ENCODE results near the gene TMEM51. TPM values are rescaled to one million over a fixed set of nuclear protein-coding genes. Genes with fewer than 3 reads are reported as not detected.
A peak's percentile ranks its signal among the peaks of the same experiment; 100 is the strongest.

The TMEM51 gene
- total RNA-seq, 3 donors from 2014 or later, result 1.6 to 26.3 (median 10.8) TPM

DNA sequence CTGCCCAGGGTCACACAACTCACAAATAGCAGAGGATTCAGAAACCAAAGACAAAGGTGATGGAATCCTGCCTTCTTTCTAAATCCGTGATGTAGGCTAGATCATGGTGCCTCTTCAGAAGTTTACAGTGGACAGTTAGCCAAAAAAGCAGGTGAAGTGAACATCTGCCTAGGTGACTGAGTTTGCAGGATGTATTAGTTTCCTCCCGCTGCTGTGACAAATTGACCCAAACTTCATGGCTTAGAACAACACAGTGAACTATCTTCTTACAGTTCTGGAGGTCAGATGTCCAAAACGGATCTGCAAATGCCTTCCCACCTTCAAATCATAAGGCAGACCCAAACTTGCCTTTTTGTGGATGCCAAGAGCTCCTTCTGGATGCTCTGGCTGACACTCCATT is 3.2 kb upstream of the TMEM51 start:
- no peaks in the 10 kb centered on the region for H3K9me3 ChIP-seq
- H3K4me3 ChIP-seq, result no peak overlapping the region
- H3K36me3 ChIP-seq, result no peaks in the 10 kb centered on the region
- H3K27ac ChIP-seq, result no peak overlapping the region
- TF ChIP-seq POLR2A (IDR thresholded peaks at IDR 0.05), result no peak
- no peak for TF ChIP-seq POLR2AphosphoS5 (IDR thresholded peaks at IDR 0.05)
- TF ChIP-seq, protein P1, sequence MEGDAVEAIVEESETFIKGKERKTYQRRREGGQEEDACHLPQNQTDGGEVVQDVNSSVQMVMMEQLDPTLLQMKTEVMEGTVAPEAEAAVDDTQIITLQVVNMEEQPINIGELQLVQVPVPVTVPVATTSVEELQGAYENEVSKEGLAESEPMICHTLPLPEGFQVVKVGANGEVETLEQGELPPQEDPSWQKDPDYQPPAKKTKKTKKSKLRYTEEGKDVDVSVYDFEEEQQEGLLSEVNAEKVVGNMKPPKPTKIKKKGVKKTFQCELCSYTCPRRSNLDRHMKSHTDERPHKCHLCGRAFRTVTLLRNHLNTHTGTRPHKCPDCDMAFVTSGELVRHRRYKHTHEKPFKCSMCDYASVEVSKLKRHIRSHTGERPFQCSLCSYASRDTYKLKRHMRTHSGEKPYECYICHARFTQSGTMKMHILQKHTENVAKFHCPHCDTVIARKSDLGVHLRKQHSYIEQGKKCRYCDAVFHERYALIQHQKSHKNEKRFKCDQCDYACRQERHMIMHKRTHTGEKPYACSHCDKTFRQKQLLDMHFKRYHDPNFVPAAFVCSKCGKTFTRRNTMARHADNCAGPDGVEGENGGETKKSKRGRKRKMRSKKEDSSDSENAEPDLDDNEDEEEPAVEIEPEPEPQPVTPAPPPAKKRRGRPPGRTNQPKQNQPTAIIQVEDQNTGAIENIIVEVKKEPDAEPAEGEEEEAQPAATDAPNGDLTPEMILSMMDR (IDR thresholded peaks at IDR 0.05), result no peak
- no peaks in the 10 kb centered on the region for H3K27me3 ChIP-seq
- intact Hi-C loops (cut with DNase I; ENCODE audit: low total_unique reads), result no loop called here
- no peaks in the 10 kb centered on the region for H3K4me1 ChIP-seq
- DNase-seq (ENCODE audit: low spot score in 2 of 2), result no peak

DNA sequence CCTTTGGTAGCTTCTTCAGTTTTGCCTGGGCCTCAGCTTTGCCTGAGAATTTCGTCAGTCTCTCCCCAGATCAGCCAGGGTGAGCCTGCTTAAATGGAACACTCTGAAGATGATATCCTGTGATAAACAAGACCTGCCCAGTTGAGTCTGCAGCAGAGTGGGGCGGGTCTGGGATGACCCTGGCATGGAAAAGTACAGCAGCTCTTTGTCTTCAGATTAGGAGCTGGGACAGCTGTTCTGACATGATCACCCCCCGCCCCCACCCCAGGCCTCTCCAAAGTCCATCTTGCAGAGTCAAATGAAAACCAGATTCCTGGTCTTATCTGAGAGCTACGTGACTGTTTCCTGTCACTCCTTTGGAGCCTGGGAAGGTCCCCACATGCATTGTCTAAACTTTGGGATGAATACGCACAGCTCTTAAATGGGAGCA is 2.2 kb upstream of the TMEM51 start:
- no peak for DNase-seq (ENCODE audit: low spot score in 2 of 2)
- intact Hi-C loops (cut with DNase I; ENCODE audit: low total_unique reads), result no loop called here
- Histone ChIP-seq H3K9me3 (no peaks in the 10 kb centered on the region), H3K27ac (peak overlapping the region in 1 of 2 donors; percentile 91), H3K36me3 (no peaks in the 10 kb centered on the region), H3K4me1 (no peaks in the 10 kb centered on the region), H3K4me3 (no peak overlapping the region), H3K27me3 (no peaks in the 10 kb centered on the region)
- TF ChIP-seq, protein P1 (IDR thresholded peaks at IDR 0.05), result no peak
- TF ChIP-seq POLR2AphosphoS5 (IDR thresholded peaks at IDR 0.05), result no peak
- no peak for TF ChIP-seq POLR2A (IDR thresholded peaks at IDR 0.05)

DNA sequence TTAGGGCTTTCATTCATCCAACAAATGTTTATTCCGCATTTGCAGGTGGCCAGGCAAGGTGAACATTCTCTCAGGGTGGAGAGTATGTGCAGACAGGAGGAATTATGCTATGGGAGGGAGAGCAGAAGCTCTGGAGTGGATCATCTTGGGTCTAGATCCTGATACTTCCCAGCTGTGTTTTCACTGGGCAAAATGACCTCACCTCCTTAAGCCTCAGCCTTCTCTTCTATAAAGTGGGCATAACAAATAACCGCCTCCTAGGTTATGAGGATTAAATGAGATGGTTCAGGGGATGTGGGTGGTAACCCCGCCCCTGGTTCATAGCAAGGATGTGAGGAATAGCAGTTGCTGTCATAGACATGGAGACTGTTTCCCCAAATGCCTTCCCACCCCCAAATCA is 1.7 kb upstream of the TMEM51 start:
- DNase-seq (ENCODE audit: low spot score in 2 of 2), result no peak
- no peaks in the 10 kb centered on the region for H3K36me3 ChIP-seq
- peak overlapping the region; percentile 91 to 93 for H3K27ac ChIP-seq
- no peaks in the 10 kb centered on the region for H3K27me3 ChIP-seq
- H3K9me3 ChIP-seq, result no peaks in the 10 kb centered on the region
- H3K4me1 ChIP-seq, result no peaks in the 10 kb centered on the region
- no peak for TF ChIP-seq POLR2A (IDR thresholded peaks at IDR 0.05)
- TF ChIP-seq POLR2AphosphoS5 (IDR thresholded peaks at IDR 0.05), result no peak
- TF ChIP-seq, protein P1 (IDR thresholded peaks at IDR 0.05), result no peak
- H3K4me3 ChIP-seq, result peak overlapping the region in 2 of 3 donors; percentile 85 to 96
- intact Hi-C loops (cut with DNase I; ENCODE audit: low total_unique reads), result loop anchor here (2.0 kb wide), 1 partner anchor 53 kb away; no protein-coding TSS in a partner anchor

DNA sequence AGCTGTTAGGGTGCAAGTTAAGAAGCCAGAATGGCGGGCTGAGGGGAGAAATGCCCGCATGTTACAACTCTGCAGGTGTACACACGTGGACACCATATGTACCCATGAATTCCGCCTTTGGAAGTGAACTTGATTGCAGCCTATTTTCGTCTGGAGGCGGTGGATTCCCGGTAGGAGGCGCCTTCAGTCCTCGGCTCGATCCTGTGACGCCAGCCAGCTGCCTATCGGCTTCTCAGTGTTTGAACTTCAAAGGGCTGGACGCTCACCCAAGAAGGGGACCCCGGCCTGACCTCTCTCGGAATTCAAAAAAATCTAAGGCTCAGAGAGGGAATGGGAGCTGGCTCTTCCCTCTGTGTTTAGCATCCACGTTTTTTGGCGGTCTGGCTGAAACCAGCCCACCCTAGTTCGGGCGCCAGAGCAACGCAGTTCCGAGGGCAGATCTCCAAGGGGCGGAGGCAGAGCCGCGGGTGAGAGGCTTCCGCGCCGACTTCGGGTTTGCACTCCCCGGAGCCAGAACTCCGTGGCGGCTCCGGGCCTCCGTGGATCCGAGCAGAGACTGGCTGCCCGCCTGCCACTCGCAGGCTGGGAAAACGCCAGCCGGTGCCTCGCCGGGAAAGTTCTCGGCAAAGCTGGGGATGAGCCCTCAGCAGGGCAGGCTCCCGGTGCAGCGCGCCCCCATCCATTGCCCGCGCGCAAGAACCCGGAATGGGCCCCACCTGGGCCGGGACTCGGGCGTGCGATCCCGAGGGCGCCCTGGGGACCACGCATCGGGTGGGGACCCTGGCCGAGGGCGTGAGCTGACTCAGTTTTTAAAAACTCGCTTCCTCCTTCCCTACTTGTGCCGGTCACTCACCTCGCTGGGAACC is 996 bp upstream of the TMEM51 start:
- H3K9me3 ChIP-seq, result no peaks in the 10 kb centered on the region
- no peaks in the 10 kb centered on the region for H3K27me3 ChIP-seq
- no peaks in the 10 kb centered on the region for H3K36me3 ChIP-seq
- peak overlapping the region; percentile 91 to 93 for H3K27ac ChIP-seq
- peak; percentile 84 to 86 for DNase-seq (ENCODE audit: low spot score in 2 of 2)
- H3K4me3 ChIP-seq, result peak overlapping the region; percentile 57 to 96 (median 85)
- TF ChIP-seq, protein P1 (IDR thresholded peaks at IDR 0.05), result peak in 2 of 3 donors; percentile 45 to 65
- TF ChIP-seq POLR2A (IDR thresholded peaks at IDR 0.05) (peak; percentile 22), POLR2AphosphoS5 (IDR thresholded peaks at IDR 0.05) (peak in 1 of 3 donors; percentile 52)
- H3K4me1 ChIP-seq, result no peaks in the 10 kb centered on the region
- intact Hi-C loops (cut with DNase I; ENCODE audit: low total_unique reads), result loop anchor here (2.0 kb wide), 1 partner anchor 54 kb away; no protein-coding TSS in a partner anchor

Data from breast epithelium (tissue), 4 donors.